Neural cell (in vitro differentiated cells): ENCODE results near the gene MBD4. TPM values are rescaled to one million over a fixed set of nuclear protein-coding genes. Genes with fewer than 3 reads are reported as not detected.

Source experiments
- H2AFZ ChIP-seq: fragments of 200-600, 300-800 bp; sonication (generic), shearing (Covaris generic); 2 replicates; pipeline ENCODE4 v1.6.0; 2014; ENCODE audit warnings: low read depth, mild to moderate bottlenecking, antibody characterized with exemption, low read length, moderate library complexity
- H3F3A ChIP-seq: fragments of 200-600 bp; shearing (Covaris generic); 2 replicates; pipeline ENCODE4 v1.6.1; 2016; ENCODE audit warnings: mild to moderate bottlenecking, moderate library complexity, mixed read lengths, antibody characterized with exemption, low read length; ENCODE audit not compliant: insufficient read depth, poor library complexity, severe bottlenecking
- H3K27ac ChIP-seq: fragments of 200-600, 300-800 bp; sonication (generic), shearing (Covaris generic); 2 replicates; pipeline ENCODE4 v1.5.1; 2014; ENCODE audit warnings: mild to moderate bottlenecking, low read length, moderate library complexity
- H3K27me3 ChIP-seq: fragments of 300-800, 200-600 bp; sonication (generic), shearing (Covaris generic); 2 replicates; pipeline ENCODE4 v1.6.0; 2014; ENCODE audit warnings: mild to moderate bottlenecking, low read depth, low read length, moderate library complexity; ENCODE audit not compliant: insufficient read depth
- H3K36me3 ChIP-seq: fragments of 300-800, 200-600 bp; sonication (generic), shearing (Covaris generic); 2 replicates; pipeline ENCODE4 v1.5.1; 2014; ENCODE audit warnings: mild to moderate bottlenecking, antibody characterized with exemption, low read length, moderate library complexity; ENCODE audit not compliant: insufficient read depth
- H3K4me2 ChIP-seq: fragments of 300-800, 200-600 bp; sonication (generic), shearing (Covaris generic); 2 replicates; pipeline ENCODE4 v1.6.0; 2014; ENCODE audit warnings: mild to moderate bottlenecking, low read length
- H3K4me3 ChIP-seq: fragments of 300-800, 200-600 bp; sonication (generic), shearing (Covaris generic); 2 replicates; pipeline ENCODE4 v1.5.1; 2014; ENCODE audit warnings: mild to moderate bottlenecking, low read length, moderate library complexity
- H3K79me2 ChIP-seq: fragments of 200-600 bp; shearing (Covaris generic); replicated peaks from 2 replicates; pipeline ENCODE4 v1.6.0; 2014; ENCODE audit warnings: mild to moderate bottlenecking, low read length, moderate library complexity; ENCODE audit not compliant: insufficient read depth
- H3K9ac ChIP-seq: fragments of 300-800, 200-600 bp; sonication (generic), shearing (Covaris generic); 2 replicates; pipeline ENCODE4 v1.6.1; 2016; ENCODE audit warnings: mild to moderate bottlenecking, low read length, mixed read lengths
- H3K9me2 ChIP-seq: fragments of 200-600 bp; shearing (Covaris generic); 2 replicates; pipeline ENCODE4 v1.6.1; 2016; ENCODE audit warnings: mild to moderate bottlenecking, low read length, mixed read lengths; ENCODE audit not compliant: insufficient read depth
- H3K9me3 ChIP-seq: fragments of 200-600, 300-800 bp; sonication (generic), shearing (Covaris generic); 2 replicates; pipeline ENCODE4 v1.6.1; 2016; ENCODE audit warnings: mild to moderate bottlenecking, mixed run types, low read length, moderate library complexity, mixed read lengths
- H4K20me1 ChIP-seq: fragments of 200-600 bp; shearing (Covaris generic); 2 replicates; pipeline ENCODE4 v1.6.1; 2016; ENCODE audit warnings: mild to moderate bottlenecking, mixed run types; ENCODE audit not compliant: insufficient read depth
- CTCF ChIP-seq: fragments of 450-650 bp; IDR thresholded peaks from 2 replicates; pipeline ENCODE4 v1.5.1; 2014; ENCODE audit warnings: antibody characterized with exemption, mild to moderate bottlenecking, moderate library complexity; ENCODE audit not compliant: poor library complexity, severe bottlenecking
- EP300 ChIP-seq: fragments of 450-650 bp; conservative IDR thresholded peaks from 2 replicates; pipeline ENCODE4 v1.6.1; 2014; ENCODE audit warnings: antibody characterized with exemption, mild to moderate bottlenecking, moderate library complexity; ENCODE audit not compliant: poor library complexity, severe bottlenecking
- EZH2 ChIP-seq: fragments of 200-600, 300-800 bp; shearing (Covaris generic), sonication (generic); IDR thresholded peaks from 2 replicates; pipeline ENCODE4 v1.6.1; 2014; ENCODE audit warnings: antibody characterized with exemption, low read length, borderline replicate concordance, mild to moderate bottlenecking; ENCODE audit not compliant: insufficient read depth, poor library complexity, severe bottlenecking
- MXI1 ChIP-seq: fragments of 450-650 bp; conservative IDR thresholded peaks from 2 replicates; pipeline ENCODE4 v1.6.1; 2014; ENCODE audit warnings: antibody characterized with exemption, mild to moderate bottlenecking; ENCODE audit not compliant: poor library complexity, severe bottlenecking
- POLR2AphosphoS5 ChIP-seq: IDR thresholded peaks from 2 replicates; pipeline ENCODE4 v1.6.1; 2012
- RAD21 ChIP-seq: fragments of 450-650 bp; conservative IDR thresholded peaks from 2 replicates; pipeline ENCODE4 v1.6.1; 2014; ENCODE audit warnings: antibody characterized with exemption, mild to moderate bottlenecking, moderate library complexity
- REST ChIP-seq: IDR thresholded peaks from 2 replicates; pipeline ENCODE4 v1.6.1; 2012; ENCODE audit warnings: borderline replicate concordance
- SMC3 ChIP-seq: fragments of 450-650 bp; conservative IDR thresholded peaks from 2 replicates; pipeline ENCODE4 v1.6.1; 2014; ENCODE audit warnings: antibody characterized with exemption, mild to moderate bottlenecking, moderate library complexity; ENCODE audit not compliant: poor library complexity
- TAF1 ChIP-seq: IDR thresholded peaks from 2 replicates; pipeline ENCODE4 v1.6.1; 2012; ENCODE audit warnings: low read depth
- polyA plus RNA-seq: library from polyadenylated mRNA; depleted of rRNA; stranded (reverse); fragments of >200 nt; gene quantifications from 2 replicates; pipeline ENCODE4 v1.2.3, GENCODE V29; 2014

MBD4 gene
- polyA plus RNA-seq, 1 donor from 2014 or later = 50.0 TPM

GRCh38 chr3:129487183-129487867 lies 47.6 kb upstream of the MBD4 start:
- Histone ChIP-seq H3K4me3 (no peak overlapping the region), H3K4me2 (no peak overlapping the region), H3K36me3 (no peaks in the 10 kb centered on the region), H3K27ac (no peak overlapping the region), H3K27me3 (no peaks in the 10 kb centered on the region), H3K9me3 (no peaks in the 10 kb centered on the region), H2AFZ (no peak overlapping the region), H3K9me2 (no peaks in the 10 kb centered on the region), H3K79me2 (no peaks in the 10 kb centered on the region), H3K9ac (no peak overlapping the region), H3F3A (no peaks in the 10 kb centered on the region), H4K20me1 (no peaks in the 10 kb centered on the region)
- TF ChIP-seq EP300 (no peak), MXI1 (no peak), CTCF (no peak), REST (no peak), SMC3 (no peak), EZH2 (no peak), POLR2AphosphoS5 (no peak), TAF1 (no peak), RAD21 (no peak)

GRCh38 chr3:129486664-129487035 lies 46.9 kb upstream of the MBD4 start:
- Histone ChIP-seq H4K20me1 (no peaks in the 10 kb centered on the region), H3K9me2 (no peaks in the 10 kb centered on the region), H3K9me3 (no peaks in the 10 kb centered on the region), H3K9ac (no peak overlapping the region), H3K4me2 (no peak overlapping the region), H3F3A (no peaks in the 10 kb centered on the region), H3K79me2 (no peaks in the 10 kb centered on the region), H3K27me3 (no peaks in the 10 kb centered on the region), H3K4me3 (no peak overlapping the region), H3K27ac (no peak overlapping the region), H2AFZ (no peak overlapping the region), H3K36me3 (no peaks in the 10 kb centered on the region)
- no peak for TF ChIP-seq MXI1
- TF ChIP-seq TAF1 = no peak
- no peak for TF ChIP-seq EP300
- TF ChIP-seq EZH2 = no peak
